ENCODE data around the gene PRDM4. TPM values are rescaled to one million over a fixed set of nuclear protein-coding genes. Genes with fewer than 3 reads are reported as not detected.

The PRDM4 gene
- total and polyA plus RNA-seq, 2 of the 4 experiments (the other 2 are of a cell fraction) = 20.1 to 26.7 TPM

GRCh38 chr12:107805488-107806180 lies 44.7 kb upstream of the PRDM4 start (continued):
- TF ChIP-seq ELK1 (IDR thresholded peaks at IDR 0.05; ENCODE audit: borderline replicate concordance, low read depth, low read length) (no peak), POLR2A (IDR thresholded peaks at IDR 0.05; ENCODE audit: low read depth, low read length) (no peak), MAFK (IDR thresholded peaks at IDR 0.05; ENCODE audit: low read depth, low read length) (no peak), SMC3 (IDR thresholded peaks at IDR 0.05; ENCODE audit: low read depth, low read length) (no peak), CHD1 (IDR thresholded peaks at IDR 0.05; ENCODE audit: low read depth, low read length) (no peak), CEBPB (IDR thresholded peaks at IDR 0.05; ENCODE audit: low read depth, low read length) (no peak)
